T-helper 2 cell (primary cell): ENCODE measurements around the gene SIPA1L2.

Experiments used
- DNase-seq, 5 experiments: peaks; one replicate each; pipeline versions ENCODE4 v3.0.0 to v3.0.0-alpha.2; 2012 to 2022

Gene SIPA1L2

GRCh38 chr1:232648316-232648715, 18.4 kb upstream of the SIPA1L2 start:
- DNase-seq = peak in 1 of 5 experiments; percentile 1

- no peak for DNase-seq
Measured at GRCh38 chr1:232644209-232644608, 14.3 kb upstream of the SIPA1L2 start.

DNA sequence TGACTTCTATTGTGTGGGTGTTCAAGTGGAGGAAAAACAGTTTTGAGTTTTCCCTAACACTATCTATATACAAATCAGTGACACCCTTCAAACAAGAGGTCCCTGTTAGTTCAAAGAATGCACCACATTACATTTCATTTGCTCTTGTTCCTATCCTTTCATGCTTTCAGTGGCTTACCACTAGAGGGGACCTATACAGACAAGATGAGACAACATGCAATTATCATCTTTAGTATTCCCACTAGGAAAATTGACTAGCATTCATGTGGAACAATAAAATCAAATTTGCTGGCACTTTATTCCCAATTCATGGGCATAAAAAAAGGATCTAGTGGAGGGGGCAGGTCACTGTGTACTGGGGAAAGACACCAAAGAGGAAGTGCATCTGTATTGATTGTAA, 13.3 kb upstream of the SIPA1L2 start:
- no peak for DNase-seq

- DNase-seq = no peak
Measured at GRCh38 chr1:232641507-232641906, 11.6 kb upstream of the SIPA1L2 start.

DNA sequence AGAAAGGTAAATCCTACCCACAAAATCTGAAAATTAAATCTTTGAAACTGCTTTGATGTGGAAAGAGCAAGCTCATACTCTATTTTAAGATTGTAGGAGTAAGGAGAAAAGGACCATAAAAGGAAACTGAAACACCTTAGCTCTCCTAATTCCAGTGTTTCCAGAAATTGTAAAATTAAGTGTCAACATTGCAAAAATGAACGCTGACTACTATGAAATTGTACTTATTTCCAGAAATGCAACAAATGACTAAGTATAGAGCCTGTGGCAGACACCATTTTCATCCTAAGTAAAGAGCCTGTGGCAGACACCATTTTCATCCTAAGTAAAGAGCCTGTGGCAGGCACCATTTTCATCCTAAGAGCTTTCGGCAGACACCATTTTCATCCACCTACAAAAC, 6.9 kb upstream of the SIPA1L2 start:
- DNase-seq = no peak

DNA sequence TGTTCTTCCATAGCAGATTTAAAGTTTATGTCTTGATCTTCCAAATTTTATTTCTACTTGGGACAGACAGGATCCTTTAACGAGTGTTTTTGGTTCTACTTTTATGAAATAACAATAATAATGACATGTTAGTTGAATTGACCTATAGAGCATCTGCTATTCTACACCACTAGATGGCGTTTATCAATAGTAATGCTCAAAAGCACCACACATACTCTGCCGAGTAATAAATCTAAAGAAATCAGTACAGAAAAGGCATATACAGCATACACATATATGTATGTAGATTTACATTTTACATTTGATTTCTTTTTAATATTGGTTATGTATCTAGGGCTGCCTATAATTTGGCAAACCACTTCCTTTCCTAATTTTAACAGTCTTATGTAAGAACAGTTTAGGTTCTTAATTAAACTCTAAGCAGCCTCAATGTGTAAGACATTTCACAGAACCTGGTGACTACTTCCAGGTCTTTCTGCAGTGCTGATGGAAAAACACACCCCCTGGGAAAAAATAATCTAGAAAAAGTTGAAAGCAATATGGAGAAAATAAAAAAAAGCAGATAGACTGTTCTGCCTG, 5.9 kb upstream of the SIPA1L2 start:
- DNase-seq = peak in 2 of 5 experiments; percentile 27 to 60

- DNase-seq = no peak
Measured at GRCh38 chr1:232635279-232635678, 5.3 kb upstream of the SIPA1L2 start.

DNA sequence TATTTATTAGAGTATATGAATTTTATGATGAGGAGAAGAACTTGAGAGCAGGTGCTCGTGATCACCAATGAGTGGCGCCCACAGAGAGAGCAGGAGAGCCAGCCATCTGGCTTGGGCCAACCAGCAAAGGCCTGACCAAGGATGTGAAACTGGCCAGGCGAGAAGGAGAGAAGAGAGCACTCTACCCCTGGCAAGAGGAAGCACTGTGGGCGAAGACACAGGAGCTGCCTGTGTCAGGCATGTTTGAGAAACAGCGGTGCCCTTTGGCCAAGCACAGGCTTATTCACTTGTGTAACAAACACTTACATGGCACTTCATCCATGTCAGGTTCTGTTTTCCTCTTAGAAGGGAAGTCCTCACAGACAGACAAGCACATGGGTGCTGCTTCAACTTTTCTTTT, 4.2 kb upstream of the SIPA1L2 start:
- no peak for DNase-seq

DNA sequence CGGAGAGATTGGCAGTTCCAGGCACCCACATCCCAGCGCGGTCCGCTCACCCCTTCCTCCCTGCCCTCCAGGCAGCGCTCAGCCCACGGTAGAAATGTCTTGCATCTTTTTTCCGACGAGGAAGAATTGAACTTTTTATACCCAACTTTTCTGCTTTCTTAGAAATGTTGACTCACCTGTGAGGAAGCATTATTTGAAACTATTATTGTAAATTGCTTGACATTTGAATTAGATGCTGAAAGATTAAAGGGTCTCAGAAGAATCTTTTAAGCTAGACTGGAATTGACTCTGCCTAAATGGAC, 912 bp upstream of the SIPA1L2 start:
- no peak for DNase-seq

GRCh38 chr1:232629250-232630046, 485 bp downstream of the SIPA1L2 start:
- peak in 1 of 5 experiments; percentile 5 for DNase-seq

DNA sequence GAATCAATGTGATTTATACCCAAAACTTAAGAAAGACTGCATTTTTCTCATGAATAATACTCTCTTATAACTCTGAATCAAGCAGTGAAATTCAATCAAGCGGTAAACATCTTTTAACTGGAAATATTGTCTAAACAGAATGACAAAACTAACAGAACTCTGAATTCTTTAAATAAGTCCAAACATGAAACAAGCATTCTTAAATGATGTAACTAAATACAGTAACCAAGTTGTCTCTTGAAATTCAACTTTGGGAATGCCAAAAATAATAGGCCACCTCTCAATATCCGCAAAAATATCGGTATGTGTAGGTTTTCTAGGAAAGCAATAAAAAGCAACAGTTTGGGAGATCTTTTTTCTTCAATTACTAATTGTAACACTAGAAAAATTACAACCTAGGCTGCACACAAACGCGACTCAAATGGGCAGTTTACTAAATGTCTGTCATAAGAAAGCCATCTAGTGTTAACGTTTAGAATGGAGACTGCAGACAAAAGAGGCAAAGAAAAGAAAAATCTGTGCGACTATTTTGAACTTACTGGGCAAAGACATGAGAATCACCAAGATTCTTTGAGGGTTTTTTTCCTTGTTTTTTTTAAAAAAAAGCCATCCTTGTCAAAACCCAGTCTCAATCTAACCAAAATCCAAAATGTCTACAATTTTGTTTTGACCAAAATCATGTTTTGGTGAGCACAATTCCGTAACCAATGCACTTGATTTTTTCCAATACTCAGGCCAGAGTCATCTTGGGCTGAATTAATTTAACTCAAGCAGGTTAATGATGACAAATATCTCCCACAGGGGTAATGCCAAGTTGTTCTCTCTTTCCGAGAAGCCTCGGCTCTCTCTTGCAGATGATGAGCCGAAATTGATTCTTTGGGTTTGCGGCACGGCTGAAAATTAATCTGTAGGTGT, 1.3 kb downstream of the SIPA1L2 start:
- DNase-seq = peak in 1 of 5 experiments; percentile 30

GRCh38 chr1:232627645-232628334, 2.1 kb downstream of the SIPA1L2 start:
- DNase-seq = peak in 2 of 5 experiments; percentile 47 to 66

- no peak for DNase-seq
Measured at GRCh38 chr1:232627171-232627570, 2.8 kb downstream of the SIPA1L2 start.

GRCh38 chr1:232626452-232626851, 3.5 kb downstream of the SIPA1L2 start:
- DNase-seq = no peak

DNA sequence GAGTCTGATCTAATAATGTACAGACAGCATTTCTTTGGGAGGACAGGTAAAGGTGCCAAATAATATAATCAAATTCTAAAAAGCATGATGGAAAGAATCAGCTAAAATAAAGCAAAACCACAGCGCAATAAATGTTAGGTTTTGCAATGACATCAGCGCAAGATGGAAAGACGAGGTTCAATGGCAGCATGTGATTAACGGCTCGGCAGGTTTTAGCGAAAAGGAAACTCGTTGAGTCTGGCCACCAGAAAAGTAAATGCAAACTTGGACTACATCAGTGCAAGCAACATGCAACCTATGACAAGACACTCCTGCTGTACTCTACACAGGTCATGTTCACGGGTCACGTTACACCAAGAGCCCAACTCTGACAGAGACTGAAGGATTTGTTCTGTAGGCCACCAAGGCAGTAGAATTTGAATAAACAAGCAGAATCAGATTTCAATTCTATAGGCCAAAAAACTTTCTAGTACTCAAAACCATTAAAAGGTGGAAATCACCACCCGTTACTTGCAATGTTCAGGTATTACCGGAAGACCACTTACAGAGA, 4.5 kb downstream of the SIPA1L2 start:
- no peak for DNase-seq

GRCh38 chr1:232624546-232625281, 5.2 kb downstream of the SIPA1L2 start:
- DNase-seq = no peak

DNA sequence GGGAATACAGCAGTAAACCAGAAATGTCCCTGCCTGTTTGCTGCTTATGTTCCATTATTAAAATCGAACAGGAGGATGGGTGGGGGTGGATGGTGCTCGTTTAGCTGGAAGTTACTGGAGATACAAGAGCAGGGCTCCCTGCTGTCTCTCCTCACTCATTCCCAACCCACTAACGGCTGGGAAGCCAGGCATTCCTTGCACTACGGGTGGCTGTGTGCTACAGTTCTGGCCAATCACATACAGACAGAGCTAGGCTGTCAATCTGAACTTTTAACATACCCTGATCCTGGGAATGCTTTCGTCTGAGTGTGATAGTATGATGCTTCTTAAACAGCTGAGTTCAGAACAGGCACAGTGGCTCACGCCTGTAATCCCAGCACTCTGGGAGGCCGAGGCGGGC, 7.0 kb downstream of the SIPA1L2 start:
- no peak for DNase-seq

GRCh38 chr1:232622378-232622777, 7.6 kb downstream of the SIPA1L2 start:
- no peak for DNase-seq

DNA sequence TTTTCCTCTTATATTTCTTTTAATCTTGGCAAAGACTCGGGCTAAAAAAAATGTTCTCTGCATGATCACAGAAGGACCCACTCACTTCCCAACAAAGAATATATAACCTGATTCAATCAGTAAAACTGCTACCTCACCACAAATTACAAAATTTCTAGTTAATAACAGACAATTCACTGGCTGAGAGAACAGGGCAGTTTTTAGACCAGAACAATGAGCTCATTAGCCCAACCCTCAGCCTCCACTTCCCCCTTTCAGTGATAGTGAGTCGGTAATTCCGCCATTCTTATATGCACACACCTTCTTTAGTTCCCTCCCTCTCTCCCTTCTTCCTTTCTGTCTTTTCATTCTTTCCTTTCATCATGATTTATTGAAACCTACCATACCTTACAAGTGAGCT, 8.9 kb downstream of the SIPA1L2 start:
- no peak for DNase-seq

- DNase-seq = no peak
Measured at GRCh38 chr1:232620356-232620969, 9.5 kb downstream of the SIPA1L2 start.

GRCh38 chr1:232617237-232617636, 12.7 kb downstream of the SIPA1L2 start:
- DNase-seq = no peak
